H9 (cell line): Measurements from ENCODE around the gene ACOT11. TPM values are rescaled to one million over a fixed set of nuclear protein-coding genes. Genes with fewer than 3 reads are reported as not detected.

Experiments used
- DNase-seq: peaks from one replicate; pipeline ENCODE4 v3.0.0-alpha.2; 2017
- H2AFZ ChIP-seq: one replicate; pipeline ENCODE4 v1.6.1; 2013; ENCODE audit warnings: mild to moderate bottlenecking, low read length, control low read depth, moderate library complexity
- H2AK5ac ChIP-seq: 2 replicates; pipeline ENCODE4 v1.6.1; 2013; ENCODE audit warnings: low read length, control low read depth, mixed read lengths; ENCODE audit not compliant: insufficient read length
- H2BK120ac ChIP-seq: one replicate; pipeline ENCODE4 v1.6.1; 2013; ENCODE audit warnings: low read depth, mild to moderate bottlenecking, low read length, control low read depth, inconsistent platforms; ENCODE audit not compliant: poor library complexity, severe bottlenecking
- H2BK12ac ChIP-seq: 2 replicates; pipeline ENCODE4 v1.6.1; 2013; ENCODE audit warnings: low read length, control low read depth, mixed read lengths, low read depth; ENCODE audit not compliant: insufficient read length
- H2BK15ac ChIP-seq: 2 replicates; pipeline ENCODE4 v1.6.1; 2013; ENCODE audit warnings: low read depth, low read length, control low read depth
- H2BK20ac ChIP-seq: one replicate; pipeline ENCODE4 v1.6.1; 2013; ENCODE audit warnings: low read depth, mild to moderate bottlenecking, low read length, control low read depth, inconsistent platforms; ENCODE audit not compliant: poor library complexity, severe bottlenecking
- H2BK5ac ChIP-seq: 2 replicates; pipeline ENCODE4 v1.6.1; 2013; ENCODE audit warnings: low read length, control low read depth, mixed read lengths; ENCODE audit not compliant: insufficient read length
- H3K14ac ChIP-seq: 2 replicates; pipeline ENCODE4 v1.6.1; 2013; ENCODE audit warnings: low read length, control low read depth; ENCODE audit not compliant: insufficient read depth
- H3K18ac ChIP-seq: 2 replicates; pipeline ENCODE4 v1.6.1; 2013; ENCODE audit warnings: low read depth, mild to moderate bottlenecking, mixed read lengths, low read length, control low read depth; ENCODE audit not compliant: insufficient read length
- H3K23ac ChIP-seq: 2 replicates; pipeline ENCODE4 v1.6.1; 2013; ENCODE audit warnings: low read length, control low read depth, mixed read lengths, low read depth; ENCODE audit not compliant: insufficient read length
- H3K23me2 ChIP-seq: 2 replicates; pipeline ENCODE4 v1.6.1; 2013; ENCODE audit warnings: low read depth, mild to moderate bottlenecking, mixed read lengths, low read length, control low read depth; ENCODE audit not compliant: insufficient read length, poor library complexity, severe bottlenecking
- H3K27ac ChIP-seq: 2 replicates; pipeline ENCODE4 v1.5.1; 2013; ENCODE audit warnings: low read length, control low read depth, mixed read lengths, low read depth; ENCODE audit not compliant: insufficient read length
- H3K27me3 ChIP-seq: 2 replicates; pipeline ENCODE4 v1.6.1; 2013; ENCODE audit warnings: low read length, control low read depth, inconsistent platforms; ENCODE audit not compliant: insufficient read depth
- H3K4ac ChIP-seq: 2 replicates; pipeline ENCODE4 v1.6.1; 2013; ENCODE audit warnings: low read depth, mild to moderate bottlenecking, control low read depth, inconsistent platforms, low read length, moderate library complexity
- H3K4me1 ChIP-seq: 2 replicates; pipeline ENCODE4 v1.6.1; 2013; ENCODE audit warnings: low read length, control low read depth, inconsistent platforms; ENCODE audit not compliant: insufficient read depth
- H3K4me2 ChIP-seq: 2 replicates; pipeline ENCODE4 v1.6.1; 2013; ENCODE audit warnings: low read length, control low read depth, mixed read lengths; ENCODE audit not compliant: insufficient read length, insufficient read depth
- H3K56ac ChIP-seq: 2 replicates; pipeline ENCODE4 v1.6.1; 2013; ENCODE audit warnings: low read depth, mild to moderate bottlenecking, mixed read lengths, low read length, control low read depth; ENCODE audit not compliant: insufficient read length
- H3K79me1 ChIP-seq: 2 replicates; pipeline ENCODE4 v1.6.1; 2013; ENCODE audit warnings: low read depth, mild to moderate bottlenecking, moderate library complexity, low read length, control low read depth, inconsistent platforms; ENCODE audit not compliant: insufficient read depth, poor library complexity, severe bottlenecking
- H3K79me2 ChIP-seq: 2 replicates; pipeline ENCODE4 v1.6.1; 2013; ENCODE audit warnings: low read length, control low read depth, inconsistent platforms; ENCODE audit not compliant: insufficient read depth
- H3K9ac ChIP-seq: 2 replicates; pipeline ENCODE4 v1.6.1; 2013; ENCODE audit warnings: low read length, control low read depth, mixed read lengths; ENCODE audit not compliant: insufficient read length; ENCODE audit errors: extremely low read depth
- H3K9me3 ChIP-seq: one replicate; pipeline ENCODE4 v1.6.1; 2013; ENCODE audit warnings: low read depth, low read length, inconsistent platforms; ENCODE audit not compliant: control insufficient read depth
- H3T11ph ChIP-seq: one replicate; pipeline ENCODE4 v1.6.1; 2013; ENCODE audit warnings: mild to moderate bottlenecking, low read length, control low read depth, inconsistent platforms
- H4K20me1 ChIP-seq: one replicate; pipeline ENCODE4 v1.6.1; 2013; ENCODE audit not compliant: control insufficient read depth, insufficient read length, insufficient read depth
- H4K5ac ChIP-seq: 2 replicates; pipeline ENCODE4 v1.6.1; 2013; ENCODE audit warnings: low read depth, mild to moderate bottlenecking, mixed read lengths, low read length, control low read depth; ENCODE audit not compliant: insufficient read length
- H4K8ac ChIP-seq: replicated peaks from 2 replicates; pipeline ENCODE4 v1.6.1; 2013; ENCODE audit warnings: low read length, control low read depth, mixed read lengths, low read depth; ENCODE audit not compliant: insufficient read length
- H4K91ac ChIP-seq: 2 replicates; pipeline ENCODE4 v1.6.1; 2013; ENCODE audit warnings: low read depth, mild to moderate bottlenecking, moderate library complexity, mixed read lengths, low read length, control low read depth; ENCODE audit not compliant: insufficient read length
- H3K27ac Mint-ChIP-seq, 3 experiments: 2 replicates in 2 of 3; 3 replicates in 1 of 3; pipeline ENCODE4 v1.8.0; 2020 to 2021; ENCODE audit warnings: mixed read lengths in 3 of 3, mild to moderate bottlenecking in 1 of 3, moderate library complexity in 1 of 3
- H3K27me3 Mint-ChIP-seq: 2 replicates; pipeline ENCODE4 v1.8.0; 2021; ENCODE audit warnings: low read depth, mild to moderate bottlenecking, moderate library complexity, mixed read lengths
- H3K36me3 Mint-ChIP-seq, 3 experiments: 2 replicates in 2 of 3; 3 replicates in 1 of 3; pipeline ENCODE4 v1.8.0; 2020 to 2021; ENCODE audit warnings: low read depth in 3 of 3, mixed read lengths in 3 of 3; ENCODE audit not compliant: insufficient read depth in 1 of 3
- H3K4me1 Mint-ChIP-seq, 2 experiments: 2 replicates each; pipeline ENCODE4 v1.8.0; 2020; ENCODE audit warnings: mixed read lengths in 2 of 2
- H3K4me3 Mint-ChIP-seq, 2 experiments: 2 replicates in 1 of 2; 3 replicates in 1 of 2; pipeline ENCODE4 v1.8.0; 2020 to 2021; ENCODE audit warnings: mild to moderate bottlenecking in 2 of 2, mixed read lengths in 2 of 2, moderate library complexity in 1 of 2
- H3K9me3 Mint-ChIP-seq, 2 experiments: 2 replicates in 1 of 2; 3 replicates in 1 of 2; pipeline ENCODE4 v1.8.0; 2020; ENCODE audit warnings: mild to moderate bottlenecking in 2 of 2, mixed read lengths in 2 of 2, moderate library complexity in 1 of 2
- CTCF ChIP-seq: fragments of 200-600 bp; sonication (generic); conservative IDR thresholded peaks from 3 replicates; pipeline ENCODE4 v1.8.0; 2021; ENCODE audit warnings: antibody characterized with exemption, mild to moderate bottlenecking
- WGBS: extraction: QIAGEN DNeasy Blood & Tissue Kit; methylation state at CpG from one replicate; pipeline ENCODE4 v1.1.7; 2013; ENCODE audit warnings: missing lambda C conversion rate, low lambda C conversion rate, mixed read lengths; ENCODE audit not compliant: insufficient read length; ENCODE audit errors: extremely low coverage; 5-methylcytosine and 5-hydroxymethylcytosine counted together
- total RNA-seq: library from RNA; stranded (reverse); gene quantifications from 2 replicates; pipeline ENCODE4 v1.2.1, GENCODE V29; 2021

The ACOT11 gene
- total RNA-seq, 1 experiment from 2014 or later: 4.0 TPM

GRCh38 chr1:54548389-54549044 lies 489 bp downstream of the ACOT11 start:
- Histone ChIP-seq H2BK15ac (no peak overlapping the region), H3K9ac (no peak overlapping the region), H3K18ac (no peak overlapping the region), H3K79me1 (no peaks in the 10 kb centered on the region), H2BK120ac (no peak overlapping the region), H4K91ac (no peak overlapping the region), H2BK12ac (no peak overlapping the region), H4K8ac (no peak overlapping the region), H3K23me2 (no peaks in the 10 kb centered on the region), H2BK20ac (no peak overlapping the region), H3K56ac (no peak overlapping the region), H3T11ph (no peak overlapping the region), H3K23ac (no peak overlapping the region), H4K5ac (no peak overlapping the region), H2AK5ac (no peak overlapping the region), H4K20me1 (no peaks in the 10 kb centered on the region), H3K4ac (no peak overlapping the region), H3K4me1 (no peaks in the 10 kb centered on the region), H3K4me2 (no peak overlapping the region), H3K79me2 (no peaks in the 10 kb centered on the region), H2AFZ (no peak overlapping the region), H3K27me3 (no peaks in the 10 kb centered on the region; the same call in 1 of the 2 replicates), H3K27ac (no peak overlapping the region), H3K14ac (no peak overlapping the region), H2BK5ac (no peak overlapping the region), H3K9me3 (no peaks in the 10 kb centered on the region)
- no CpG with 5 or more reads among the region's 13 CpGs for WGBS
- H3K36me3 Mint-ChIP-seq: no peaks in the 10 kb centered on the region
- no peak for TF ChIP-seq CTCF
- no peak overlapping the region for H3K4me3 Mint-ChIP-seq
- peaks cover 15 to 17% of the 10 kb centered on the region in 2 experiments for H3K4me1 Mint-ChIP-seq
- no peaks in the 10 kb centered on the region; the same call in none of the 2 replicates for H3K27me3 Mint-ChIP-seq
- no peaks in the 10 kb centered on the region for H3K9me3 Mint-ChIP-seq
- DNase-seq: no peak
- peak overlapping the region; percentile 10 to 93 (median 15); a peak in 2 of 7 replicates for H3K27ac Mint-ChIP-seq
